ENCODE measurements around the gene ARFGAP1.

- no peak for TF ChIP-seq POLR2A (IDR thresholded peaks at IDR 0.05)
- no peak for TF ChIP-seq CTCF (IDR thresholded peaks at IDR 0.05)
These were observed 9.4 kb downstream of the ARFGAP1 start for GRCh38 chr20:63281742-63282665.
